SK-N-SH treated with all-trans-retinoic acid at 6 μM for 48 hours (cell line): ENCODE data around the gene UPK2.

ENCODE experiments used
- BACH2 ChIP-seq: fragments of 250-450 bp; sonication (Bioruptor Pico); IDR thresholded peaks from 2 replicates; pipeline ENCODE4 v1.9.0; 2021; ENCODE audit warnings: mild to moderate bottlenecking, borderline replicate concordance
- CSDC2 ChIP-seq: fragments of 250-450 bp; sonication (Bioruptor Pico); IDR thresholded peaks from 2 replicates; pipeline ENCODE4 v1.5.0; 2020; ENCODE audit warnings: mild to moderate bottlenecking, moderate library complexity
- CSRNP3 ChIP-seq: fragments of 250-450 bp; sonication (Bioruptor Pico); IDR thresholded peaks from 2 replicates; pipeline ENCODE4 v1.5.1; 2021; ENCODE audit warnings: mild to moderate bottlenecking, moderate library complexity
- ESRRG ChIP-seq: fragments of 250-450 bp; sonication (Bioruptor Pico); IDR thresholded peaks from 2 replicates; pipeline ENCODE4 v1.6.1; 2021; ENCODE audit warnings: mild to moderate bottlenecking
- PPARA ChIP-seq: fragments of 250-450 bp; sonication (Bioruptor Pico); IDR thresholded peaks from 2 replicates; pipeline ENCODE4 v1.5.0; 2020; ENCODE audit warnings: mild to moderate bottlenecking, borderline replicate concordance
- RARB ChIP-seq: fragments of 250-450 bp; sonication (Bioruptor Pico); IDR thresholded peaks from 2 replicates; pipeline ENCODE4 v1.8.0; 2021; ENCODE audit warnings: mild to moderate bottlenecking, moderate library complexity
- TOX ChIP-seq: fragments of 250-450 bp; sonication (Bioruptor Pico); IDR thresholded peaks from 2 replicates; pipeline ENCODE4 v1.8.0; 2021; ENCODE audit warnings: mild to moderate bottlenecking, moderate library complexity, borderline replicate concordance
- TSHZ2 ChIP-seq: fragments of 250-450 bp; sonication (Bioruptor Pico); IDR thresholded peaks from 2 replicates; pipeline ENCODE4 v1.5.0; 2020; ENCODE audit warnings: mild to moderate bottlenecking, moderate library complexity
- ZFP30 ChIP-seq: fragments of 450-650 bp; formaldehyde crosslinking; IDR thresholded peaks from 2 replicates; pipeline ENCODE4 v1.5.0; 2022; ENCODE audit warnings: mild to moderate bottlenecking, moderate library complexity
- TF ChIP-seq, protein P1 (sequence below): fragments of 250-450 bp; sonication (Bioruptor Pico); IDR thresholded peaks from 2 replicates; pipeline ENCODE4 v1.5.1; 2020; ENCODE audit warnings: low read depth, mild to moderate bottlenecking, moderate library complexity

DNA sequence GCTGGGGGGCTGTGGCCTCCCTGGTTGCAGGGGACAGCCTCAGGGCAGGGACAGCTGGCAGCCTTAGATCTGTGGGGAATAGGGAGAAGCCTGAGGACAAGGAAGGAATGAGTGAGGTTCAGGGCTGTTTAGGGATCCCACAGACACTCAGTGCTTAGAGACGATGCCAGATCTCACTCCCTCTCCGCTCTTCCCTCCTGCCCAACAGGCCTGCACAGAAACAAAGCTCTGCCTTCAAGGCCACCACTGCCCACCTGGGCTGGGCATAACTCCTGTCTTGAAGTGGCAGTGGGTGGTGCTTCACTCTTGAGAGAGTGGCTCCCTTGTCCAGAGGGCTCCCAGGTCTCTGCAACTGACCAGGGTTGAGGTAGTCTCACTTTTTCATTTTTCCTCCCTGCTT, 28.7 kb downstream of the UPK2 start:
- no peak for TF ChIP-seq PPARA
- TF ChIP-seq TSHZ2 = no peak
- no peak for TF ChIP-seq CSDC2
- no peak for TF ChIP-seq ZFP30 (CRISPR knock-in tag)
- no peak for TF ChIP-seq BACH2
- TF ChIP-seq ESRRG = no peak
- no peak for TF ChIP-seq RARB (CRISPR knock-in tag)
- TF ChIP-seq, protein P1, sequence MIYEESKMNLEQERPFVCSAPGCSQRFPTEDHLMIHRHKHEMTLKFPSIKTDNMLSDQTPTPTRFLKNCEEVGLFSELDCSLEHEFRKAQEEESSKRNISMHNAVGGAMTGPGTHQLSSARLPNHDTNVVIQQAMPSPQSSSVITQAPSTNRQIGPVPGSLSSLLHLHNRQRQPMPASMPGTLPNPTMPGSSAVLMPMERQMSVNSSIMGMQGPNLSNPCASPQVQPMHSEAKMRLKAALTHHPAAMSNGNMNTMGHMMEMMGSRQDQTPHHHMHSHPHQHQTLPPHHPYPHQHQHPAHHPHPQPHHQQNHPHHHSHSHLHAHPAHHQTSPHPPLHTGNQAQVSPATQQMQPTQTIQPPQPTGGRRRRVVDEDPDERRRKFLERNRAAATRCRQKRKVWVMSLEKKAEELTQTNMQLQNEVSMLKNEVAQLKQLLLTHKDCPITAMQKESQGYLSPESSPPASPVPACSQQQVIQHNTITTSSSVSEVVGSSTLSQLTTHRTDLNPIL (CRISPR knock-in tag) = no peak
- TF ChIP-seq TOX (CRISPR knock-in tag) = no peak
- TF ChIP-seq CSRNP3 (CRISPR knock-in tag) = no peak
